ENCODE results near the gene VPS18.

The VPS18 gene

GRCh38 chr15:40900256-40901052, 6.2 kb downstream of the VPS18 start:
- DNase-seq, result peak in 1 of 2 experiments; percentile 43

GRCh38 chr15:40901053-40901443, 6.8 kb downstream of the VPS18 start:
- DNase-seq, result no peak

DNA sequence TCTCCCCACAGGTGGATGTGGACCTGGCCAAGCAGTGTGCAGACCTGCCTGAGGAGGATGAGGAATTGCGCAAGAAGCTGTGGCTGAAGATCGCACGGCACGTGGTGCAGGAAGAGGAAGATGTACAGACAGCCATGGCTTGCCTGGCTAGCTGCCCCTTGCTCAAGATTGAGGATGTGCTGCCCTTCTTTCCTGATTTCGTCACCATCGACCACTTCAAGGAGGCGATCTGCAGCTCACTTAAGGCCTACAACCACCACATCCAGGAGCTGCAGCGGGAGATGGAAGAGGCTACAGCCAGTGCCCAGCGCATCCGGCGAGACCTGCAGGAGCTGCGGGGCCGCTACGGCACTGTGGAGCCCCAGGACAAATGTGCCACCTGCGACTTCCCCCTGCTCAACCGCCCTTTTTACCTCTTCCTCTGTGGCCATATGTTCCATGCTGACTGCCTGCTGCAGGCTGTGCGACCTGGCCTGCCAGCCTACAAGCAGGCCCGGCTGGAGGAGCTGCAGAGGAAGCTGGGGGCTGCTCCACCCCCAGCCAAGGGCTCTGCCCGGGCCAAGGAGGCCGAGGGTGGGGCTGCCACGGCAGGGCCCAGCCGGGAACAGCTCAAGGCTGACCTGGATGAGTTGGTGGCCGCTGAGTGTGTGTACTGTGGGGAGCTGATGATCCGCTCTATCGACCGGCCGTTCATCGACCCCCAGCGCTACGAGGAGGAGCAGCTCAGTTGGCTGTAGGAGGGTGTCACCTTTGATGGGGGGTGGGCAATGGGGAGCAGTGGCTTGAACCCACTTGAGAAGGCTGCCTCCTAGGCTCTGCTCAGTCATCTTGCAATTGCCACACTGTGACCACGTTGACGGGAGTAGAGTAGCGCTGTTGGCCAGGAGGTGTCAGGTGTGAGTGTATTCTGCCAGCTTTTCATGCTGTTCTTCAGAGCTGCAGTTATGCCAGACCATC, 8.6 kb downstream of the VPS18 start:
- DNase-seq, result peak in 1 of 2 experiments; percentile 23

- DNase-seq, result no peak
Measured at GRCh38 chr15:40904552-40905201, 10.4 kb downstream of the VPS18 start.

DNA sequence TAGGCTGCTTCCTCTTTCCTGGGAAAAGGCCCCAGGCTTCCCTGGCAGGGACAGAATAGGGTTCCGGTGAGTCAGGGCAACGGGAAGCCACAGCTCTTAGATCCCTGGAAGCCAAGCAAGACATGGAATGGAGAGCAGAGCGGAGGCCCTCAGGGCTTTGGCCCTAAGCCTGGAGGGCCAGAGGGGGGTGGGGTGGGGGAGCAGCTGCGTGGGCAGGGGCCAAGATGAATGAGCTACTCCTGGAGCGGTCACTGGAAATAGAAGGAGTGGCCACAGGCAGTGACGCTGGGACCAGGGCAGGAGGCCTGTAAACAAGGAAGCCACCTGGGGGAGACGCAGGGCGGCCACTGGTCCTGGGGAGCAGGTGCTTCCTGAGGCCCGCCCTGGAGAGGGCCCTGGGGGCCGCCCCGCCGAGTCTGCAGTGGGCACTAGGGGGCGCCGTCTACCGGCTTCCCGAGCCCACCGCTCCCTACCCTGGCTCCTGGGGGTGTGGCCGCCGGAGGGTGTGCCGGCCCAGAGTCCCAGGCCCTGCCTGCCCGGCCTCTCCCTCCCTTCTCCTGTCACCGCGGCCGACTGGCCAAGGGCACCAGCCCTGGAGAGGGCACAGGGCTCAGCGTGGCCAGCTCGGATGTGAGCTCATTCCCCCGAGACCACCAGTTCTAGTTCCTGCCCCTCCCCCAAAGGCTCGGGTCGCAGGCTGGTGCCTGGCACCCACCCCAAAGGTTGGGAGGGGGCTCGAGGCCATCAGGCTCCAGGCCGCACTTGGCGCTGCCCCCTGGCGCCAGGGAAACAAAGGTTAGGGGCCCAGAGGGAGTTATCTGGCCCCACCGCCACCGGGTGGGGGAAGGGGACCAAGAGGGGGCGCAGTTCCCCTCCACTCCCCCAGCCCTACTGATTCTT, 12.1 kb downstream of the VPS18 start:
- no peak for DNase-seq

DNA sequence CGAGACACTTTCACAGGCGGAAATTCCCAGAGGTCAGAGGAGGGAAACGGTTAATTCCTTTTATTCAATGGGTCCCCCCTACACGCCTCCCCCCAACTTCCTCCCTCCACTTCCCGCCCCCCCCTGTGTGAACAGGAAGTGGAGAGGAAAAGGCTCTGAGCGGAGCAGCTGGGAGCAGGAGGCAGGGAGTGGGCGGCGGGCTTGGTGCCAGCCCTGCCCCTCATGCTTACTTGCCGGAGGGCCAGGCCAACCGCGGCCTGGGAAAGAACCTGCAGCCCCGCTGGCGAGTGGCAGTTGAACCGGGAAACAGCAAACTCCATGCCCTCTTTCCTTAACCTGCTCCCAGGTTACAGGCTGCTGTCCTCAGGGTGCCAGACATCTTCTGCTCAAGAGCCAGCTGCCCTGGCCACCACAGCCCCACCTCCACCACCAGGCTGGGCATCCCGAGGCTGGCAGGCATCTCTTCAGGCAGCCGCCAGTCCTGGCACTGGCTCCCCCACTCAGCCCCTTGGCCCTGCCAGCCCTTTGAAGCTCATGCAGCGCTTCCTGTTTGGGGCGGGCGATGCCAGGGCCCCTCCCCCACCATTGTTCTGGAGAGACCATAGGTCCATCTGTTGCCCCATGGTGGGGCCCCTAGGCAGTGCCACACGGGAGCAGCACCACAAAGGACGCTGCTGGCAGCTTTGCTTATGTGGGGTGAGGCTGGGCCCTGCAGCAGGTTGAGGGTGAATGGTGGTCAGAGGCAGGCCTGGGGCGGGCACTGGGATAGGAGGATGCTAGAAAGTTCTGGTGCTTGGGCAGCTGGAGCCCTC, 12.9 kb downstream of the VPS18 start:
- no peak for DNase-seq

DNA sequence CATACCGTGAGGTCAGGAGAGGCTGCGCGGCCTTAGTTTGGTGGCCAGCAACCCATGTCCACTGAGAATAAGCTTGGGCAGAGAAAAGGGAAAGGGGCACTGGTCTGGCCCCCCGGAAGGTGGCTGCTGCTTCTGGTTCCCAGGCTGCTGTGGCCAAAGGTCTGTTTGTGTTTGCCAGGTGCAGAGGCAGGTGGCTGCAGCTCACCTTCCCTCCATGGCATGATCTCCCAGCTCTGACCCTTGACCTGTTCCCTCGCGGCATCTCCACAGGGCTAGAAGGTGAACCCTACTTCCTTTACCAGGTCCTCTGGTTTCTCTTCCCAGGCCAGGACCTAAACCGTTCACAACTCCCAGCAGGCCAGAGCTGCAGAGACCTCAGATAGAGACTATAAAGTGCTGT, 13.8 kb downstream of the VPS18 start:
- no peak for DNase-seq

GRCh38 chr15:40909662-40910630, 15.7 kb downstream of the VPS18 start:
- no peak for DNase-seq

- no peak for DNase-seq
Measured at GRCh38 chr15:40911141-40911540, 16.9 kb downstream of the VPS18 start.

GRCh38 chr15:40911693-40912092, 17.4 kb downstream of the VPS18 start:
- DNase-seq, result no peak

GRCh38 chr15:40912478-40912877, 18.2 kb downstream of the VPS18 start:
- no peak for DNase-seq

DNA sequence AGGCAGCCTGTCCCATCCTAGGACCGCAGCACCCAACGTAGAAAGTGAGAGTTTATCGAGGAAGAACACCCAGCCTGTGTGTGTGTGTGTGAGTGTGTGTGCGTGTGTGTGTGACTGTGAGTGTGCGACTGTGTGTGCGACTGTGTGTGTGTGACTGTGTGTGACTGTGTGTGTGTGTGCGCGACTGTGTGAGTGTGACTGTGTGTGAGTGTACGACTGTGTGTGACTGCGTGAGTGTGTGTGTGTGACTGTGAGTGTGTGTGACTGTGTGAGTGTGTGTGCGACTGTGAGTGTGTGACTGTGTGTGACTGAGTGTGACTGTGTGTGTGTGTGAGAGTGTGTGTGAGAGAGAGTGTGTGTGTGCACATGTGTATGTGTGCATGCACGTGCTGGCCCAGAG, 19.8 kb downstream of the VPS18 start:
- no peak for DNase-seq

- DNase-seq, result no peak
Measured at GRCh38 chr15:40914486-40914885, 20.2 kb downstream of the VPS18 start.

DNA sequence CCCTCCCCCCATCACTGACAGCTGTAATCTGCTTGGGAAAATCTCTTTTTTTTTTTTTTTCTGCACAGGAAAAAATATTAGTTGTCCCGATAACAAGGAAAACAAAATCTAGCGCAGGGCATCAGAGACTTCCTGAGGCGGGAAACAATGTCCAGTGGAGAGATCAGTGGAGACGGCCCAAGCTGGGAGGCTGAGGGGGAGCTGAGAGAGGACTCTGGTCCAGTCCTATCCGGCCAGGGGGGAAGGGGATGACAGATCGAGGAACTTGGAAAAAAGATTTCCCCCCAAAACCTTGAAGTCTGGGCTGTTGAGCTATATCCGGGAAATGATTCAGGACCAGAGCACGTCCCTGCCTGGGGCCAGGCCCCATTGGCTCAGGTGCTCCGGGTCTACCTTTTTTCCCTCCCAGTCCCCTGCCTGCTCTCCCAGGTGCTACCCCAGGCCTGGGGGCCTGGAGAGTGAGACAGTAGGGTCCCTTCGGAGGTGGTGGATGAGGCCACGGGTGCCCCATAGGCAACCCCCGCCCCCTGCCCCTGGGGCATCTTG, 20.9 kb downstream of the VPS18 start:
- no peak for DNase-seq

DNA sequence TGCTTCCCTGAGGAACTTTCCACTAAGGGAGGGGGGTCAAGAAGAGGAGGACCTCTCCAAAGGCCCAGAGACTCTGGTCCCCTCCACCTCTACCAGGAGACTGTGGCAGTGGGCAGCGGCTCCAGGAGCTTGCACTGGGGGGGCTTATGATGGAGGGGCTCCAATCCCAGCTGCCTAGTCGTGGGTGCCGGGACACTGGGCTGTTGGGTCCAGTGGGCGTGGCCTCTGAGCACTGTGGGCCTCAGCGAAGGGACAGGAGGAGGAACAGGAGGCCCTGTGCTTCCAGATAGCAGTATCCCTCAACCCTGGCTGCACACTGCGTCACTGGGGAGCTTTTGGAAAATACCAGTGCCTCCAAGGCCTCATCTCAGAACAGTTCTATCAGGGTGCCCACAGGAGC, 21.4 kb downstream of the VPS18 start:
- no peak for DNase-seq

DNA sequence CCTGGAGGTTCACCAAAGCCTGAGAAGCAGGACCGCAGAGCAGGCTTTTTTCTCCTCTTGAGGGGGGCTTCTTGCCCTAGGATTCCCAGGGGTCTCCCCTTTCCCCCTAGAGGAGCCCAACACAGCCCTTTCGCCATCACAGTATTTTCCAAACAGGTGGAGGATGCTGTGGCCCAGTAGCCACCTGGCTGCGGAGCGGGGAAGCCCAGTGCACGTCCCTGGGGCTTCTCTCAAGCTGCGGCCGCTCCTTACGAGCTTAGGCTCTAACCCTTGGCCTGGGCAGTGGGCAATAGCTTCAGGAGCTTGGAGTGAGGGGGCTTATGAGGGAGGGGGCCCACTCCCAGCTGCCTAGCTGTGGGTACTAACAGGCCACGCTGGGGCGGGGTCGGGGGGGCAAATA, 23.3 kb downstream of the VPS18 start:
- no peak for DNase-seq

DNA sequence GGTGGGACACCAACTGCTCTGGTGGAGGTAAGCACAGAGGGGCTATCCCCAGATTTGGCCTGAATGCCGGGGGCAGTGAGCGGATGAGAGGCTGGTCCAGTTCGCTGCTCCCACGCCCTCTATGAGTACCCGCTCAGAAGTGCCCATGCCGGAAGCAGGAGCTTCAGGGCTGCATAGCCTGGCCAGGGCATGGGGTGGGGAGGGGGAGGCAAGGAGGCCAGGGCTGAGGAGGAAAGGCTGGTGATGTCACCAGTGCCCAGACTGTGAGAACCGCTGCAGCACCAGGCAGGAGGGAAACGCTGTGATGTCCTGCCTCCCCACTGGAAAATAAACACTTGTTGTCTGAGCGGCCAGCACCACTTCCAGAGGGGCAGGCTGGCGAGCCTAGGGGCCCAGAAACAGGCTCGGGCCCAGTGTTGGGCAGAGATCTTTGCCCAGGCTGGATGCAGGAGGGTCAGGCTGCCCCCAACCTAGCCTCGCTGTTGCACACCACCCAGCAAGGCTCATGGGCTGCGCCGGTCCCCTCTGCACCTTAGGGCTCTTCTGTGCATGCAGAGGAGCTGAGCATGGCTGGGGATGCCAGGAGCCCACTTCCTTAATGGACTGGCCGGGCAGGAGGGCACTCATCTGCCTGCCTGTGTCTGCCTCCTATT, 24.0 kb downstream of the VPS18 start:
- no peak for DNase-seq

GRCh38 chr15:40918799-40919392, 24.6 kb downstream of the VPS18 start:
- no peak for DNase-seq

All from cerebellar nuclear complex (tissue), 1 donor.